NCI-H2196 (cell line): ENCODE data around the gene SUSD6.
A peak's percentile ranks its signal among the peaks of the same experiment; 100 is the strongest.
"Not testable (repeated sequence)": the region's sequence is repeated elsewhere in the genome, so short reads cannot be mapped to it uniquely, and the experiment has no call there.

Experiments used
- DNase-seq: peaks from one replicate; lab custom pipeline; 2025; ENCODE audit not compliant: unreplicated experiment; lab: John Stamatoyannopoulos, UW

The SUSD6 gene

DNA sequence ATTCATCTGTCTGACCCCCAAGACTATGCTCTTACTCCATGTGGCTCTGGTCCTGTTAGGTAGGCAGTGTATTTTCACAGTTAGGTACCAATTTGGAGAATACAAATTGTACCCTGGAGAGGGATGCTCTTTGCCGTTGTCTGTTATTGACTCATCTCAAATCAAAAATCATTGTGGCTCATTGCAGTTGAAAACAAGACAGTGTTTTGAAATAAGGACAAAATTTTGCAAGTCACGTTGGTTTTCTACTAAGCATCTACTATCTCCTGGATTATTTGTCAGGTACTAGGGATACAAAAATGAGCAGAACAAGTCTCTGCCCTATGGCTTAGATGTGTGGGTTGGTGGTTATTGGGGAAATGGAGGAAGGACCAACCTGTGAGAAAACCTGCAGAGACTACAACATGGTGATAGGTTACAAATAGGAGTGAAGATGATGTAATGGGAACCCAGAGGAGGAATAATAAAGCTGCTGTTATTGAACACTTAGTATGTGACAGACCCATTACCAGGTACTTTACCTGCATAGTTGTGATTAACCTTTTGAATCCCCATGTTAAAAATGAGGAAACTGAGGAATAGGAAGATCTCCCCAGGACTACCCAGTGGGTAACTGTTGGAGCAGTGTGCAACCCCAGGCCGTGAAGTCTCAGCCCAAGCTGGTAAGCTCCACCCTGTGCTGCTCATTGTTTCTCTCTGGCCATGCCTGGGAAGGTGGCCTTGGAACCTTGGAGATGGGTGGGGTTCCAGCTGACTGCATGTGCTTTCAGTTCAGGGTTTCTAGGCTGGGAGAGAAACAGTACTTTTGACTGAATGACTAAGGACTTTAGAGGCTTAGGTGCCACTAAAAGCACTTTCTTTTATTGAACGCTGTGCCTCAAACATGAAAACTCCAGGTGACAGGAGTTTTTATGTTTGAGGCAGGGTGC lies 82.7 kb downstream of the SUSD6 start:
- DNase-seq, result no peak

DNA sequence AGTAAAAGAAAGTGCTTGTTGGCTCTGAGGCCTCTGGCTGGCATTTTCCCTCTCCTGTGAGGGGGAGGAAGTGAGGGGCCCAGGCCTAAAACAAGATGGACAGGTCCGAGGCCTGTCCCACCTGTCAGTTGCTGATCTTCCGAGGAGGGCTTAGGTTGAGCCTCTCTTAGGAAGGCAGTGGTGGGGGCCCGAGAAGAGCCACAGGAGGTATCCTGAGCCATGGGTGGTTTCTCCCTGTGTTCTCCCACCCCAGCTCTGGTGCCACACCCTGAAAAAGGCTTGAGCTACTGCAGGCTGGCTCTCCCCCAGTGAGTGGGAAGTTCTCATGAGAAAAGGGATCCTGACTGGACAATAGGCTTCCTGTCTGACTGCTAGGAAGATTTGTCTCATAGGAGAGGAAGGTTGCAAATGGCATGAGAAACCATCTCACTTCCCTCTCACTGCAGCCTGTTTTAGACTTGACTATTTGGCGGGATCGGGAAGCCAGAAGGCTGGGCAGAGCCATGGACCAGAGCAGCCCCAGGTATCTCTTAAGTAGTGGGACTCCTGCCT lies 83.4 kb downstream of the SUSD6 start:
- DNase-seq, result no peak

DNA sequence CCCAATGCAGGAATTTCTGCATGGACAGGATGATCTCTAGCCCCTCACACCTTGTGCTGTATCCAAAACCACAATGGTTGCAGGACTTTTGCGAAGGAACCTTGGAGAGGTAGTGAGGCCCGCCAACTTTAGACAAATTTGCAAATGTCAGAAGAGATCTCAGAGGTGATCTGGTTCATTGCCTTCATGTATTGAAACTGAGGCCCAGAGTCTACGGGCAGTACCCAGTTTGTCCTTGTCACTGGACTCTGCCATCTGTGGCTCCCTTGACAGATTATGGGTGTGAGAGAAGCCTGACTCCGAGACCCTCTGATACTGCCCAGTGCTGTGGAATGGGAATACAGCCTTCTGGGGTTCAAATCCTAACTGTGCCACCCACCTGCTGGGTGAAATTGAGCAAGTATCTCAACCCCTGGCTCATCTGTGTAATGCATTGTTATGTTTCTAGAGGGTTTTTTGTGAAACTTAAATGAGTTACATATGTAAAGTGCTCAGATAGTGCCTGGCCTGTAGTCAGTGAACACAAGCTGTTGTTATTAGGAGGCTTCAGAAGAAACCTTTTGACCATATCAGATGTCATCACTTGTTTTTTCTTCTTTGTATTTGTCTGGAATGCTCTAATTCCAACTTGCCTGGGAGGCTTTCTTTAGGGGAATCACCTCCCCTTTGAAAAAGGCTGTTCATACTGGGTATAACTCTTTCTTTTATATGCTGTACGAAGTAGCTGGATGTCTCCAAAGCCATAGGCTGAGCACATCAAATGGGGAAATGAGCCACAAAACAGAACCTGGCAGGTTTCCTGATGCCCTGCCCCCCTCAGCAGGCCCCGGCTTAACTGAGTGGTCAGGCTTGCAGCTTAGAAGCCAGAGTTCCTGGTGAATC lies 84.2 kb downstream of the SUSD6 start:
- DNase-seq, result peak; percentile 70

DNA sequence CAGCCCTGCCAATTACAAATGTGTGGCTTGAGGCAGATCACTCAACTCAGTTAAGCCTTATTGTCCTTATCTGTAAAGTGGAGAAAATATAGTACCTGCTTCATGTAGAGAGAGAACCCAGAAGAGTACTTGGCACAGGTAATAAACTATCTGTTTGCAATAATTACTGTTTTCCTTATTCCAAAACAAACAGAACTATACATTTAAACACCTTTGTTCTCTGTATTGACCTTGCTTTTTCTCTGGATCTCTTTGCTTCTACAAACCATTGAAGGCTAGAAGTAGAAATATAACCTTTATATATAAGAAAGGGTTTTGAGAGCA lies 84.8 kb downstream of the SUSD6 start:
- no peak for DNase-seq

DNA sequence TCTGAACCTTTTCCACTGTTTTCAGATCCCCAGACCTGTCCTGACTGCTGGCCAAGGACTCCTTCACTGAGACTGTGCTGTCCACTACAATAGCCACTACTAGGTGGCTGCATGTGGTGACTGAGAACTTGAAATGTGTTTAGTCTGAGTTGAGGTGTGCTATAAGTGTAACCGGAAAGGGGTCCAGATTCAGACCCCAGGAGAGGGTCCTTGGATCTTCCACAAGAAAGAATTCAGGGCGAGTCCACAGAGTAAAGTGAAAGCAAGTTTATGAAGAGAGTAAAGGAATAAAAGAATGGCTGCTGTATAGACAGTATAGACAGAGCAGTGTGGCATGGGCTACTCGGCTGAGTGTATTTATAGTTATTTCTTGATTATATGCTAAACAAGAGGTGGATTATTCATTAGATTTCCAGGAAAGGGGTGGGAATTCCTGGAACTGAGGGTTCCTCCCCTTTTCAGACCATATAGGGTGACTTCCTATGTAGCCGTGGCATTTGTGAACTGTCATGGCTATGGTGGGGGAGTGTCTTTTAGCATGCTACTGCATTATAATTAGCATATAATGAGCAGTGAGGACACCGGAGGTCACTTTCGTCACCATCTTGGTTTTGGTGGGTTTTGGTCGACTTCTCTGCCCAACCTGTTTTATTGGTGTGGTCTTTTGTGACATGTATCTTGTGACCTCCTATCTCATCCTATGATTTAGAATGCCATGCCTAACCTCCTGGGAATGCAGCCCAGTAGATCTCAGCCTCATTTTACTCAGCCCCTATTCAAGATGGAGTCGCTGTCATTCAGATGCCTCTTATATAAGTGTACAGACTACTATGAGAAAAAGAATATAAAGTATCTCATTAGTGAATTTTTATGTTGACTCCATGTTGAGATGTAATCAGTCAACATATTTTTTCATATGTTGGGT lies 85.5 kb downstream of the SUSD6 start:
- DNase-seq, result peak; percentile 35

DNA sequence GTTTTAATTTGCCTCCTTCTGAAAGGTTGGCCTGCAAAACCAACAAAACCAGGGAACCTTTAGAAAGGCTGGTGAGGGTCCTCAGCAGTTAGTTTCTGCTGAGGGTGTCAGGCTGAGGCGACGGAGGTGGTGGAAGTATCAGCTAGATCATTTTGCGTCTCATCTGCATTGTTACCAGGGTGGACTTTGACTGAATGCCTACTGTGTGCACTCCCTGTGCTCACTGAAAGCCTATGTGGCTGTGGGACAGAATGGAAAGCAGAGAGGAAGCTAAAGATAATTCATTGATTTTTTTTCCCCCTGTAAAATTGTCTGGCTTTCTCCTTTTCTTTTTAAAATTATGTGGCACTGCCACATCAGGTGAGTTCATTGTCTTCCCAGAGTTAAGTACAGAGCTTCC lies 87.2 kb downstream of the SUSD6 start:
- no peak for DNase-seq

DNA sequence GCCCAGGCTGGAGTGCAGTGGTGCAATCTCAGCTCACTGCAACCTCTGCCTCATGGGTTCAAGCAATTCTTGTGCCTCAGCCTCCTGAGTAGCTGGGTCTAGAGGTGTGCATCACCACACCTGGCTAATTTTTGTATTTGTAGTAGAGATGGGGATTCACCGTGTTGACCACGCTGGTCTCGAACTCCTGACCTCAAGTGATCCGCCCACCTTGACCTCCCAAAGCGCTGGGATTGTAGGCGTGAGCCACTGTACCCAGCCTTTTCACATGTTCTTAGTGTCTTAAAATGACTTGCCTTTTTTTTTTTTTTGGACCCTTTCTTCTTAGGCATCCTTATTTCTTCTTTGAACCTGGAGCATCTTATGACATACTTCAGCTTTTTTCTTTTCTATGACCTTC lies 87.8 kb downstream of the SUSD6 start:
- DNase-seq, result not testable (repeated sequence)

DNA sequence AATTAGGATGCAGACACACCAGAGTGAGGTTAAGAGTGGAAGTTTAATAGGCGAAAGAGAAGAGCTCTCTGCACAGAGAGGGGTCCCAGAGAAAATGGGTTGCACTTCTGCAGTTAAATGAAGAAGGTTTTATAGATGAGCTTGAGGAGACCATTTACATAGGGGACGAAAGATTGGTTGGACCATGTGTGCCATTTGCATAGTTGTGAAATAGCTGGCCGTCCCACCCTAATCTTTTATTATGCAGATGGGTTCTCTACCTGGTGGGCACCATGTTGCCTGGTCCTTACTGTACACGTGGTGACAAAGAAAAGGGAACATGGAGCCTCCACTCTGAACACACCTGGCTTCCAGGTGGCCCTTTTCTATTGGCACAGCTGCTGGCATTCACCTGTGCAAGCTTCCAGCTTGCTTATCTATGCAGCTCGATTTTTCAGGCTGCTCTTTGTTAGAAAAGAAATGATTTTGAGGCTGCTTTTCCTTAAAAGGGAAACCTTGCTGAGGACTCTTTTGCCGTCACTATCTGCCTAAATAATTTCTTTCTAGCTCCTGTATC lies 88.4 kb downstream of the SUSD6 start:
- DNase-seq, result peak; percentile 52

DNA sequence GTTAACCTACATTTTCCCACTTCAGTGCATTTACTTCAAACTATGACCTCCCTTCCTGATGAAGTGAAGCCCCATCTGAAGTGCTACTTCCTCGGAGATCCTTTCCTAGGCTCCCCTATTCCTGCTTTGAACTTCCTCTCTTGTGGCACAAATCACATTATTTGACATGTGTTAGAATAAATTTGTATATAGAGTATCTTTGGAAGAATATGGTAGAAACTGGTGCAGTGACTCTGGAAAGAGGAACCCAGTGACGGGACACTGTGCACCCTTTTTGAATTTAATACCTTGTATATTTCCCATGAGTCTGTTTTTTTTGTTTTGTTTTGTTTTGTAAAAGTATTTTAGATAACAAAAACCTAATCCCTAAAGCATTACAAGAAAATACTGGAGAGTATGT lies 89.2 kb downstream of the SUSD6 start:
- DNase-seq, result no peak

DNA sequence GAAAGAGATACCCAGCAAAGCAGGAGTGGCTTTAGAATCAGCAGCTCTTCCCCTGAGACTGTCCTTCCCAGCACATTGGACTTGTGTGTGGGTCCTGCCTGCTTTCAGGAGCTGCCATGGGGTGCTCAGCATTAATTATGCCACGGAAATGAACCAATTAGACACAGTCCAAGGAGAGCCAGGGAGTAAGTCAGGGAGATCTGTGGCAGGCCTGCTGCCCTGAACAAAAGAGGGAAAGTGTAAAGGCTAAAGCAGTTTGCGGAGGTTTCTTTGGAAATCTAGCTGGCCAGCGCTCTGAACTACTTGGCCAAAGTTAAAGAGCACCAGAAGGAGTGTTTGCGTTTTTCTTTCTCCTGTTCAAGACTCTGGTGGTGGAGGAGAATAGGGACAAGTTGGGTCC lies 89.9 kb downstream of the SUSD6 start:
- no peak for DNase-seq

DNA sequence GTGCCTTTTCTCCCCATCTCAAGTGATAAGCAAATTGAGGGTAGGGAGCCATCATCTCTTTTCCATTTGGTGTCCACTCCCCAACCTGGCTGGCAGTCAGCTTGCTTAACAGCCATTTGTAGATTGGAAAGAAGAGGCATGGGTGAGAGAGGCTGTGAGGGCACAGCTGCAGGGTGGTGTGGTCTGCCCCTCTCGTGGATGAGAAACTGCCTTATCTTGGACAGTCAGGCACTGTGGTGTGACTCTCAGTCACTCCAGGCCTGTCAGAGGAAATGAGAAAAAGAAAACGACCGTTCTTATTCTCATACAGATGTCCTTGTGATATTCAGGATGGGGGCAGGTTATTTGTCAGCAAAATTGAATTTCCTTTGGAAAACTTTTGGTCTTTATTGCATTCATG lies 90.5 kb downstream of the SUSD6 start:
- no peak for DNase-seq

DNA sequence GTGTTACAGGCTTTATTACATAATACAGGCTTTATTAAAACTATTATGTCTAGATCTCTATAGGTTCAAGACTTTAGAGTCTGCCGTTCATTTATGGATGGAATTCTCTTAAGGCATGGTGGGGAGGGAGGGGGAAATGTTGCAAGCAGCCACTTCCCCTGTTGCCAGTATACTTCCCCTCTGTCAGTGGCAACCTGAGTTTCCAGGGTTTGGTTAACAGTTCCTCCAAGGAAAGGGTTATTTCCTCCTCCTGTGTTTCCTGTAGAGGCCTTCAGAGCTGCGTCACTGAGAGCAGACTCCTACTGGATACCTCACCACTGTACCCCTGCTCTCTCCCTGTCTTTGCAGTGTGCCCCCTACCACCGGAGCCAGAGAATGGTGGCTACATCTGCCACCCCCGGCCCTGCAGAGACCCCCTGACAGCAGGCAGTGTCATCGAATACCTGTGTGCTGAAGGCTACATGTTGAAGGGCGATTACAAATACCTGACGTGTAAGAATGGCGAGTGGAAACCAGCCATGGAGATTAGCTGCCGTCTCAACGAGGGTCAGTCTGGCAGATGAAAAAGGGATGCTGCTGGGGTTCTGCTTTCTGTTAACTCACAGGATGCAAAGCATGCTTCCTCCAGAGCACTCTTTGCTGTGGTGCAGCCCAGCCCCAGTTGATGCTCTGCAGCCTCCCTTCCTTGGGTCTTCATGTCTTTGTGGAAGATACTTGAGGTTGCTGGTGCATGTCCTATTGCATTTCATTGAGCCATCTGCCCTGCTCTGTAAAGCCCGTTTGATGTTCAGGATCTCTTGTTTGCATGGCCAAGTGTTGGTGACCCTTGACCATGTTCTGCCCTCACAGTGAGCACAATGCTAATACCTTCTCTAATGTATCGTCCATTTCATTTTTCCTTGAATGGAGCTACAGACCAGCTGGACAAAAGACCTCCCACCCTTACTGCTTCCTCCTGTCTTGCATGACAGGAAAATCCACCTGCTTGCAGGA lies 91.9 kb downstream of the SUSD6 start:
- DNase-seq, result peak; percentile 65

DNA sequence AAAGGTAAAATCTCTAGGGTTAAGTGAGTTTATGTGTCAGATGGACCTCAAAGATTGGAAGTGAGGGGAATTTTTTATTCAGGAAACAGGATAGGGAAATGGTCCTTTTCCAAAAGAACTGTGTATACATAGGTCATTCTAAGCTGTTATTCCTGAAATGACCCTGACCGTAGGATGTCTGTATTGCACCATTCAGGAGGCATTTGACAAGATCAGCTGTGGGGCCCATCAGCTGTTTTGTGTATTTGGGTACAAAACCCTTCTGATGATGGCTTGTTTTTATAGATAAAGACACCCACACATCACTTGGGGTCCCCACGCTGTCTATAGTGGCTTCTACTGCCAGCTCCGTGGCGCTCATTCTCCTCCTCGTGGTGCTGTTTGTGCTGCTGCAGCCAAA lies 92.9 kb downstream of the SUSD6 start:
- DNase-seq, result no peak

DNA sequence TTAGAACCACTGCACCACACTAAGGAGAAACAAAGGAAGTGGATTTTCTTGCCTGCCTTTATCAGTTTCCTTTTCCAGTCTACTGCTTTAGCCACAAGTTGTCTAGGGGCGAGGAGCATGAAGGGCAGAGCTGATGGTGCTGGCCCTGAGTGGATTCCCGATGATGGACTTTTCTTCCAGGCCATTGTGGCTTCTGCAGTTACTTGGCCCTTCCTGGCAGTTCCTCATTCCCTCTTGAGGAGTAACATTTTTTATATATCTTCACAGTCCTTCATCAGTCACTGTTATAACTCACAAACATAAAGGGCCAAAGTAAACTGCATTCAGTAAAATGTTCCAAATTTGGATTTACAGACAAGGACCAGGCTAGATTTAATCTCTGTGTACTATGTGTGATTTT lies 94.3 kb downstream of the SUSD6 start:
- no peak for DNase-seq

DNA sequence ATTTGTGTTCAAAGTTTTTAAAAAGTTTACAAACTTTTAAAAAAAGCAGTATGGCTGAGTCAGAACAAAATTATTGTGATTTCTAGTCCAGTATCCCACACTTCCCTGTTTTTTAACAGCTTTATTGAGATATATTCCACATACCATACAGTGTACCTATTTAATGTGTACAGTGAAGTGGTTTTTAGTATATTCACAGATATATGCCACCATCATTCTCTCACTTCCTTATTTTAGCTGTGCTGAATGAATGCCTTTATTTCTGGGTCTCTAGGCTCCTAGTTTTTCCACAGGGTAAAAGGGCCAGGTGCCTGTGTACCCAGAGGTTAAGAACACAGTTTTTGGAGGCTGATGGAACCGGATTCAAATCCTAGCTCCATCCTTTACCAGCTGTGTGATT lies 96.7 kb downstream of the SUSD6 start:
- no peak for DNase-seq

DNA sequence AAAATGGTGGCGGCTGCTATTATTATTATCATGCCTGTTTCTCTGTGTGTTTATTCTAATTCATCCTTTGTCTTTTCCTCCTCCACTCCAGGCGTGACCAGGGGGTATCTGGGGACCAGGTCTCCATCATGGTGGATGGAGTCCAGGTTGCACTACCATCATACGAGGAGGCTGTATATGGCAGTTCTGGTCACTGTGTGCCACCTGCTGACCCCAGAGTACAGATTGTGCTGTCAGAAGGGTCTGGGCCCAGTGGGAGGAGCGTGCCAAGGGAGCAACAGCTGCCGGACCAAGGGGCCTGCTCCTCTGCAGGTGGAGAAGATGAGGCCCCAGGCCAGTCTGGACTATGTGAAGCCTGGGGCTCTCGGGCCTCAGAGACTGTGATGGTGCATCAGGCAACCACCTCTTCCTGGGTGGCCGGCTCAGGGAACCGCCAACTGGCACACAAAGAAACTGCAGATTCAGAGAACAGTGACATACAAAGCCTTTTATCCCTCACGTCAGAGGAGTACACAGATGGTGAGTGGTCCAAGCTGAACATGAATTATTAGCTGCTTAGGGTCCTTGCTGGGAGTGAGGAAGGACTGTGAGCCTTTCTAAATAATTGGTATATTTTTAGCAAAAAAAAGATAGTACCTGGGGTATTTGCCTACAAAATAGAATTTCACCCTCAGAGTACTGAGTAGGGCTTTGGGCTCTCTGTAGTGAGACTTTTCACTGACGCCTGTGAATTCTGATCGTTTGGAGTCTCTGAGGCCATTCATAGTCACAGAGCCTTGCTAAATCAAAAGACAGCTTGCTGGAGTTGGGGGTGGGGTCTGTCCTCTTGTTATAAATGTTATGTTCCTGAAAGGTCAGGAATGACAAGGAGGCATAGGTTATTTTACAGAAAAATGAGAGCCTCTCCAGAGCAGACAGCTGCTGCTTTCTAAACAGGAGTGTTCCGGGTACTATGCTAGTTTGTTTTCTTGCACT lies 97.5 kb downstream of the SUSD6 start:
- DNase-seq, result peak; percentile 29

DNA sequence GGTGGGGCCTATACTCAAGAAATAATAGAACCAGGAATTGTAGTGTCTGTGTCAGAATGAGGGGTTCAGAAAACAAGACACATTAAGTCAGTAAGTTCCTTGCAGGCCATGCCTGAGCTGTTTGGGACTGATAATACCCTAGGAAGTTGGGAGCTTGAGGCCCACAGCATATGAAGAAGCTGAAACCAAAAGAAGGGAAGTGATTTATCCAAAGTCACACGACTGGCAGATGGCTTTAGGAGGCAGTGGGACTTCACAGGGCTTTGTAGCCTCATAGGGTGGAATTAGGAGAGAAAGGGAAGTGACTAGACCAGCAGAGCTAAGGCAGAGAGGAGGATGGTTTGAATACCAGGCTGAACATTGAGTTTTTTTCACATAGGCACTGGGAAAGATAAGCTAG lies 99.0 kb downstream of the SUSD6 start:
- DNase-seq, result no peak

DNA sequence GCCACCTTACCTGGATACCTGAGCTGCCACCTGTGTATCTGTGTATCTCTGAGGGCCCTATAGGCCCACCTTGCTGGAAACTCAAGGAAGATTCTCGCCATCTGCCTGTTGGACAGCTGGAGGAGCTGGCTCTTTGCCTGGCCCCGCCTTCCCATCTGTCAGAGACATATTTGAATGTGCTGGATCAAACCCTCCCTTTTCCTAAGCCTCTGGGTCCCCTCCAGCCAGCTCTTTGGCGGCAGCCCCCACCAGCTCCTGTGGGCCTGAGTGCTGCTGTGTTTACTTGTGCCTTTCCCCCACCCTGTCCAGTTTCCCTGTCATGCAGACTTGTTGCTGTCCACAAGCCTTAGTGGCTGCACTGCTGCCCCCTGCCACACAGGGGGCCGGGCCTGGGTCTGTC lies 99.7 kb downstream of the SUSD6 start:
- DNase-seq, result peak; percentile 80
